ENCODE data around the gene RNF44. TPM values are rescaled to one million over a fixed set of nuclear protein-coding genes. Genes with fewer than 3 reads are reported as not detected.
A peak's percentile ranks its signal among the peaks of the same experiment; 100 is the strongest.

RNF44 gene
- total and polyA plus RNA-seq, 2 experiments from 2014 or later = 2.1 to 2.9 TPM

DNA sequence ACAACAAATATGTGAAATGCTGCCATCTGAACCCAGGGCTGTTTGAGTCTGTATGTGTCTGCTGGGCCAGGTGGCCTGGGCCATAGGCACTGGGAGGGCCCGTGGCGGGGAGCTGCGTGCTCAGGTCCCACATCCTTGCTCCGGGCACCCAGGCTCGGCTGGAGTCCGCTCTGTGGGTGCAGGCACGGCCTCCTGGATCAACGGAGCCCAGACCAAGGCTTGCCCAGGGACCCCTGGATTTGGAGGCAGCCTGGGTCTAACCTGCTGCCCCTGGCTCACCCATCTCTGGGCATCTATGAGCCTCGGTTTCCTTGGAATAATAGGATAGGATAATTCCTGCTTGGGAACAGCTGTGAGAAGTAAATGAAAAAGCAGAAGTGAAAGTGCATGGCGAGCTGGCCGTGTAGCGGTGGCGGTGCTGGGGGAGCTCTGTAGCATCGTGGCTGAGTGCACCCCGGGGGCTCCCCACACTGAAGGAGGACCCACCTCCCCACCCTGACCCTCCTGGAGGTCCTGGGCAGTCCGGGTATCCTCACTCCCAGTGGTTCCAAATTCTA is 13.2 kb upstream of the RNF44 start:
- H3K4me2 ChIP-seq (ENCODE audit: unreplicated experiment) = no peak overlapping the region
- no peaks in the 10 kb centered on the region for H3K9me2 ChIP-seq (ENCODE audit: insufficient read depth)
- WGBS, 2 experiments (ENCODE audit: low coverage in 1 of 2, low lambda C conversion rate in 2 of 2, missing lambda C conversion rate in 2 of 2) = 57 to 61% methylated on average over 16 of the region's 16 CpGs
- H3K27ac ChIP-seq = no peak overlapping the region
- no peaks in the 10 kb centered on the region for H4K20me1 ChIP-seq (ENCODE audit: insufficient read depth)
- H3K9ac ChIP-seq = no peak overlapping the region
- H3K36me3 ChIP-seq (ENCODE audit: low read depth) = no peaks in the 10 kb centered on the region
- H3K4me1 ChIP-seq (ENCODE audit: insufficient read depth) = no peaks in the 10 kb centered on the region
- in situ Hi-C loops (cut with MboI) = no loop called here
- no peaks in the 10 kb centered on the region for H3K79me2 ChIP-seq (ENCODE audit: insufficient read depth)
- TF ChIP-seq EZH2phosphoT487 (IDR thresholded peaks at IDR 0.05; ENCODE audit: insufficient read depth, low read depth) (no peak), EZH2 (IDR thresholded peaks at IDR 0.05; ENCODE audit: insufficient read depth, poor library complexity, severe bottlenecking) (no peak)
- H3K27me3 ChIP-seq (replicated peaks; ENCODE audit: insufficient read depth) = no peaks in the 10 kb centered on the region
- H3F3A ChIP-seq (ENCODE audit: insufficient read depth) = no peaks in the 10 kb centered on the region
- H3K4me3 ChIP-seq = no peak overlapping the region
- no peak for DNase-seq
- H3K9me3 ChIP-seq (ENCODE audit: low read depth) = no peaks in the 10 kb centered on the region
- H2AFZ ChIP-seq = no peak overlapping the region

- H3F3A ChIP-seq (ENCODE audit: insufficient read depth) = no peaks in the 10 kb centered on the region
- H3K9me2 ChIP-seq (ENCODE audit: insufficient read depth) = no peaks in the 10 kb centered on the region
- no peak for DNase-seq
- H3K79me2 ChIP-seq (ENCODE audit: insufficient read depth) = no peaks in the 10 kb centered on the region
- in situ Hi-C loops (cut with MboI) = no loop called here
- no peak overlapping the region for H3K4me2 ChIP-seq (ENCODE audit: unreplicated experiment)
- no peak overlapping the region for H3K27ac ChIP-seq
- H3K36me3 ChIP-seq (ENCODE audit: low read depth) = no peaks in the 10 kb centered on the region
- no peaks in the 10 kb centered on the region for H3K4me1 ChIP-seq (ENCODE audit: insufficient read depth)
- H4K20me1 ChIP-seq (ENCODE audit: insufficient read depth) = no peaks in the 10 kb centered on the region
- no peak for TF ChIP-seq EZH2 (IDR thresholded peaks at IDR 0.05; ENCODE audit: insufficient read depth, poor library complexity, severe bottlenecking)
- no peak for TF ChIP-seq EZH2phosphoT487 (IDR thresholded peaks at IDR 0.05; ENCODE audit: insufficient read depth, low read depth)
- H3K9me3 ChIP-seq (ENCODE audit: low read depth) = no peaks in the 10 kb centered on the region
- H2AFZ ChIP-seq = no peak overlapping the region
- H3K9ac ChIP-seq = no peak overlapping the region
- no peaks in the 10 kb centered on the region for H3K27me3 ChIP-seq (replicated peaks; ENCODE audit: insufficient read depth)
- H3K4me3 ChIP-seq = no peak overlapping the region
- WGBS, 2 experiments (ENCODE audit: low coverage in 1 of 2, low lambda C conversion rate in 2 of 2, missing lambda C conversion rate in 2 of 2) = 77 to 83% methylated on average over 7 of the region's 7 CpGs
Observed at GRCh38 chr5:176549871-176550270, 12.7 kb upstream of the RNF44 start.

DNA sequence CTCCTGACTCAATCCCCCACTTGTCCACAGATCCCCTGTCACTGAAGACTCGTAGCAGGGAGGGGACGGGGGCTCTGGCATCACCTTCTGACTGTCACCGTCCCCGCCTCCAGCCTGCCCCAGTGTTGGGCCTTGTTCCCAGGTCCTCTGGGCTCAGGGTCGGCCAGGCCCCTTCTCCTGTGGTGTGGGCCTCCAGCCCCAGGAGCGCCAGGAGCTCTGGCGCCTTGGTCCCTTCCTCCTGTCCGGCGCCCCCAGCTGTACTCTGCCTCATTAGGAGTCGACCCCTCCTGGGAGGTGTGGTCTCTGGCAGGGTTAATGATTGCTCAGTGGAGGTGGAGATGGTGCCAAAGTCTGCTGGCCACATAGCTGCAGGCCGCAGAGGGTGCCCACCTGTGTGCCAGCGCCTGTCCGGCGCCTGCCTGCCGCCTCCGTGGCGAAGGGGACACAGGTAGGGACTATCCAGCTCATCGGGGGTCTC is 11.8 kb upstream of the RNF44 start, which contains the start of gene CDHR2:
Gene CDHR2 (plus strand): TSS at position 376 of the 478 bp plus-strand sequence. CDS start 16,011 bp downstream, outside the sequence.
- Histone ChIP-seq H3F3A (ENCODE audit: insufficient read depth) (no peaks in the 10 kb centered on the region), H3K36me3 (ENCODE audit: low read depth) (no peaks in the 10 kb centered on the region), H3K9me3 (ENCODE audit: low read depth) (no peaks in the 10 kb centered on the region), H2AFZ (no peak within 1 kb of the TSS), H3K4me1 (ENCODE audit: insufficient read depth) (0 out of 2 replicates have a peak, but pooled peaks cover 2% of the 10 kb centered on the region), H3K9ac (no peak within 1 kb of the TSS), H3K9me2 (ENCODE audit: insufficient read depth) (no peaks in the 10 kb centered on the region), H3K4me3 (no peak within 1 kb of the TSS), H3K27me3 (replicated peaks; ENCODE audit: insufficient read depth) (no peaks in the 10 kb centered on the region), H4K20me1 (ENCODE audit: insufficient read depth) (no peaks in the 10 kb centered on the region), H3K4me2 (ENCODE audit: unreplicated experiment) (no peak within 1 kb of the TSS), H3K79me2 (ENCODE audit: insufficient read depth) (no peaks in the 10 kb centered on the region), H3K27ac (no peak within 1 kb of the TSS)
- in situ Hi-C loops (cut with MboI) = no loop called here
- TF ChIP-seq EZH2phosphoT487 (IDR thresholded peaks at IDR 0.05; ENCODE audit: insufficient read depth, low read depth) = no peak
- TF ChIP-seq EZH2 (IDR thresholded peaks at IDR 0.05; ENCODE audit: insufficient read depth, poor library complexity, severe bottlenecking) = no peak
- no peak for DNase-seq
- 73 to 74% methylated on average over 17 of the region's 18 CpGs for WGBS, 2 experiments (ENCODE audit: low coverage in 1 of 2, low lambda C conversion rate in 2 of 2, missing lambda C conversion rate in 2 of 2)

- H3K36me3 ChIP-seq (ENCODE audit: low read depth) = no peaks in the 10 kb centered on the region
- TF ChIP-seq EZH2phosphoT487 (IDR thresholded peaks at IDR 0.05; ENCODE audit: insufficient read depth, low read depth) (no peak), EZH2 (IDR thresholded peaks at IDR 0.05; ENCODE audit: insufficient read depth, poor library complexity, severe bottlenecking) (no peak)
- no peaks in the 10 kb centered on the region for H3K79me2 ChIP-seq (ENCODE audit: insufficient read depth)
- H3K27me3 ChIP-seq (replicated peaks; ENCODE audit: insufficient read depth) = no peaks in the 10 kb centered on the region
- H3F3A ChIP-seq (ENCODE audit: insufficient read depth) = no peaks in the 10 kb centered on the region
- no peak overlapping the region for H3K9ac ChIP-seq
- no peak overlapping the region for H2AFZ ChIP-seq
- H3K4me1 ChIP-seq (ENCODE audit: insufficient read depth) = 0 out of 2 replicates have a peak, but pooled peaks cover 7% of the 10 kb centered on the region
- DNase-seq = peak; percentile 51
- no peak overlapping the region for H3K4me3 ChIP-seq
- in situ Hi-C loops (cut with MboI) = no loop called here
- H4K20me1 ChIP-seq (ENCODE audit: insufficient read depth) = no peaks in the 10 kb centered on the region
- H3K9me3 ChIP-seq (ENCODE audit: low read depth) = no peaks in the 10 kb centered on the region
- no peak overlapping the region for H3K27ac ChIP-seq
- no peak overlapping the region for H3K4me2 ChIP-seq (ENCODE audit: unreplicated experiment)
- WGBS, 2 experiments (ENCODE audit: low coverage in 1 of 2, low lambda C conversion rate in 2 of 2, missing lambda C conversion rate in 2 of 2) = 75% methylated on average over 8 of the region's 8 CpGs
- H3K9me2 ChIP-seq (ENCODE audit: insufficient read depth) = no peaks in the 10 kb centered on the region
Observed at GRCh38 chr5:176547802-176548201, 10.6 kb upstream of the RNF44 start.
